Dedifferentiated amniotic fluid mesenchymal stem cell (primary cell): ENCODE measurements around the gene FARP1.

ENCODE experiments used
- DNase-seq: peaks from one replicate; pipeline ENCODE4 v3.0.0-alpha.2; 2016; ENCODE audit errors: extremely low spot score

FARP1 gene

GRCh38 chr13:98308086-98308911 is 165.4 kb downstream of the FARP1 start:
- no peak for DNase-seq

DNA sequence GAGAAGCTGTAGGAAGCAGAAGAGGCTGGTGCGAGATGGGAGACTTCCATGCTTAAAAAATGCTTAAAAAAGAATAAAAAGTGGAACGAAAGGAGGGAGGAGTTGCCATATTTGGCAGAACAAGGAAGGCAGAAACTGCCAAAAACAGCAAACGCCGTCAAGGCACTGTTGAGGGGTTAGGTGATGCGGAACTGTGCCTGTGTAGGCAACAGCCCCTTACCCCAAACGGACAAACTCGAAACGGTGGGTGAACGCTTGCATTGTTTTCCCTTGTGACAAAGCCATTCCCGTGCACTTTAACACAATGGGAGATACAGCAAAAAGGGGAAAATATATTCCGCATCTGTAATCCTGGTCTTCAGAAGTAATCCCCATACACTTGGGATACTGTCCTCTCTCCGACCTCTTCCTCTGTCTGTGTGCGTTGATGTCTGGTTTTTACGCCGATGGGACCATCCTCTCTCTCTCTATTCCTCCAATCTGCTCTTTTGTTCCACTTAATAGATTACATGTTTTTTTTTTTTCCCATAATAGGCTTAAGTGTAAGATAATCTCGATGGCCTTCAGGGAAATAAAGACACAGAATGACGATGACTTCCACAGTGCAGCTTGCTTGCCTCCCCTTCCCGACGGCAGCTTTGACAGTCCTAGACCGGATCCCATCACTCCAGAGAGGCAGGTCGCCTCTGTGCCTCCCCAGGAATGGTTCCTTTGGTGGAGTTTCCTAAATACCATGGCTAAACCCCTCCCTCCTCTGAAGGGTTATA is 166.9 kb downstream of the FARP1 start:
- DNase-seq = no peak

DNA sequence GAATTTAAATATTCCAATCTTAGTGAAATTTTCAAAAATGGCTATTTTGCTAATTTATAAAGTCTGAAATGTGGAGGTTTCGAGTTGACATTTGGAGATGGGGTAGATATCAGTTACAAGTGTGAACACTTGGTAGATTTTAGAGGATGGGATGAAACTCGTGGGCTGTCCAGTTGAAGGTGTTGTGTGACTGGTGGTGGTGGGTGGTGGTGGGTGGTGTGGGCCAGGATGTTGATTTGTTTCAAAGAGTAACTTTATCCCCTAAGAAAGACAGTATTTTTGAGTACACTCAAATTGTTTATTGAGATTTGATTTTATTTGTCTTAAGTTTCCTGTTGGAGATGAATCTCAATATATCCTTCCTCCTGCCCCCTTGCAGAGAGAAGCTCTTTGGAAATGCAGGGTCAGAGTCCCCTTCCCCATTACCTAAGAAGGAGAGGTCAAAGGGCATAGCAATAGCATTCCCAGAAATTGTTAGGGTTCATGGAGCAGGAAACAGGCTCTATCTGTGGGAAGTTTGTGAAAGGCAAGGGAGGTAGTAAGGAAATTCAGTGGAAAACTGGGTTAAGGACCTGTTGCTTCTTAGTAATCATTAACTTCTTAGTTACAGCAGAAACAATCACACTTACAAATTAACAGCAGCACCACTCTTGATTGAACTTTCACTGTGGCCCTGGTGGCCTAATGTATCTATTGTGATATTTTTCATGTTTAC is 167.7 kb downstream of the FARP1 start:
- no peak for DNase-seq

GRCh38 chr13:98311200-98311548 is 168.3 kb downstream of the FARP1 start:
- no peak for DNase-seq

DNA sequence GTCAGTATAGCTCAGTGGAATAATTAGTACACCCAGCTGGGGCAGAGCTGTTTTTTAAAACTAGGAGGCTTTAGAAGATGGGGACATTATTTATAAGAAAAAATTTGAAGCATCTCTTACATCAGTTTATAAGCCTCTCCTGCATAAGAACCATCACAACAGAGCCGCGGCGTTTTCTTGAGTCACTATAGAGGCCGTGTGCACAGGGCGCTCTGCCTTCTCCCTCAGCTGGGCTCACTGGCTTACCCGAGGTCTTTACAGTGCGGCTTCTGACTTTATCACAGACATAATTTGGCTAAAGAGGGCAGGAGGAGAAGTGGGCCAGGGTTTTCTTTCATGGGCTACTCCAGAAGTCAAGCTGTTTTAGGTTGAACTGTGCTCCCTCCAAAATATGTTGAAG is 169.7 kb downstream of the FARP1 start:
- no peak for DNase-seq

DNA sequence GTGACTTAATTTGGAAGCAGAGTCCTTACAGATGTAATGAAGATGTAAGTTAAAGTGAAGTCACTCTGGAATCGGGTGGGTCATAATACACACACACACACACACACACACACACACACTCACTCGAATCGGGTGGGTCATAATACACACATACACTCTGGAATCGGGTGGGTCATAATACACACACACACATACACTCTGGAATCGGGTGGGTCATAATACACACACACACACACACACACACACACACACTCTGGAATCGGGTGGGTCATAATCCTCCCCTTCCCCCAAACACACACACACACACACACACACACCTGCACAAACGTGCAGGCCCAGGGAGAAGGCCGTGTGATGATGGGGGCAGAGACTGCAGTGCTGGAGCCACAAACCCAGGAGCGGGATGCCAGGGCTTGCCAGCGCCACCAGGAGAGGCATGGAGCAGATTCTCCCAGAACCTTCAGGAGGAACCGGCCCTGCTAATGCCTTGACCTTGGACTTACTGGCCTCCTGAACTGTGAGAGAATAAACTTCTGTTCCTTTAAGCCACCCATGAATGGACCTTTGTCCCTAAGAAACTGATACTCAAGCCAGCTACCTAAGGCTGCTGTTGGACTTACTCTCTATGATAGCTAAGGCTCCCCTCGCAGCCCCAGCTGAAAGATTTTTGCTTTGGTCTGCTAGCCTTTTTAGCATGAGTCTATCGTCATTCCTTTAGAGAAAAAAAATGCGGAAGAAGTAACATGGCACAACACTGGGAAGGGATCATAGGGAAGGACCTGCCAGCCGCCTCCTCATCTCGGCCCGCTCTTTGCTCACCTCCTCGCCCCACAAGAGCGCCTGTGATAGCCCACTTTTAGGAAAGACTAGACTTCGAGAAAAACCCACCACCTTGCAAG is 170.4 kb downstream of the FARP1 start:
- DNase-seq = no peak

GRCh38 chr13:98313922-98314292 is 171.0 kb downstream of the FARP1 start:
- DNase-seq = no peak

DNA sequence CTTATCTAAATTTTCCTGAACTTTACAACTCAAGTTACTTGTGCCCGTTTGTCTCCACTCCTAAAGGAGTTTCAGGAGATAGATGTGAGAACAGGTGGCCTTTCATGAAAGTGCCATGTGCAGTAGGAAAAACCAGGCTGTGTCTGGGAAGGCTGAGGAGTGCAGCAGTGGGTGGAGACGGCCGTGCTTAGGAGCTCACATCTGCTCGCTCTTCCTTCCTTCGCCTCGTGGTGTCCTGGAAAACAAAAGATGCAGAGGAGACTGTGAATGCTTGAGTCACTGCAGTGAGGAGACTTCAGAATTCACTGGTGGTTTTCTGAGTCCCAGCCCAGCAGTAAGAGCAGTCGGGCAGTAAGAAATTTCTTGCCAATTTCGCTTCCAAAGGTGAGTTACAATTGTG is 172.6 kb downstream of the FARP1 start:
- DNase-seq = no peak

DNA sequence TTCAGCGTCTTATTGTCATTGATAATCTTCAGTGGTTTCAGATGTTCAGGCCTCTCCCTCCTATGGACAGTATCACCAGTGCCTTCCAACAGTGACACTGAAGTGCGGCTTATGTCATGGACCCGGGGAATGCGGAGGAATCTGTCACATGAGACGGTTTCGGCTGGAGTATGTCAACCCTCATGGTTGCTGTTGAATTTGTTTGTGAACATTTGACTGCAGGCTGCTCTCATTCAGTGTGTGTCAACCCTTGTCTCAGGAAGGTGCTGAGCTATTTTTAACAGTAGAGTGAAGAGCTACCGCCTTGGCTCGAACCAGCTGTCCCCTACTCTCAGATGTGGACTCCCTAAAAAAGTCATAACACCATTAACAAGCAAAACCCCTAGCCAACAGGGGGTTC is 173.0 kb downstream of the FARP1 start:
- no peak for DNase-seq

- DNase-seq = no peak
These were observed 174.8 kb downstream of the FARP1 start for GRCh38 chr13:98317573-98318171.

DNA sequence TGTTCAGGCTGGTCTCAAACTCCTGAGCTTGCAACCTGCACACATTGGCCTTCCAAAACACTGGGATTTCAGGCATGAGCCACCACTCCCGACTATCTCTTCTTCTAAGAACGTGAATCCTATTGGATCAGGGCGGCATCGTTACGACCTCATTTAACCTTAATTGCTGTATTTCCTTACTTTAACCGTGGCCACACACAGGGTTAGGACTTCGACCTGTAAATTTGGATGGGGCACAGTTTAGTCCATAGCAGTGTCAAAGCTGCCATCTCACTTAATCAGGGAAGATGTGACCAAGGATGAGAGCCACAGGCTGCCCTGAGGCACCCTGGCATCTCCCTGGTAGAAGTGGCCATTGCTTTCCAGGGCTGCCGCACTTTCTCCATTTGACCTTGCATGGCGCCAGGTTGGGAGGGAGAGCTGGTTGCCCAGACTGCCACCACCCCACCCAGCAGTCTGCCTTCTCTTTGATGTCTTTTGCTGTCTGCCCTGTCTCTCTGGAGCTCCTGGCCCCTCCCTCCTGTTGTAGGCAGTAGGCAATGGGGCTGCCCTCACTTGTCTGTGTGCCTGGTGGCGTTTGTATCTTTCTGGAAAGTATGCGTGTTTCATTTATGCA is 175.5 kb downstream of the FARP1 start:
- DNase-seq = no peak

DNA sequence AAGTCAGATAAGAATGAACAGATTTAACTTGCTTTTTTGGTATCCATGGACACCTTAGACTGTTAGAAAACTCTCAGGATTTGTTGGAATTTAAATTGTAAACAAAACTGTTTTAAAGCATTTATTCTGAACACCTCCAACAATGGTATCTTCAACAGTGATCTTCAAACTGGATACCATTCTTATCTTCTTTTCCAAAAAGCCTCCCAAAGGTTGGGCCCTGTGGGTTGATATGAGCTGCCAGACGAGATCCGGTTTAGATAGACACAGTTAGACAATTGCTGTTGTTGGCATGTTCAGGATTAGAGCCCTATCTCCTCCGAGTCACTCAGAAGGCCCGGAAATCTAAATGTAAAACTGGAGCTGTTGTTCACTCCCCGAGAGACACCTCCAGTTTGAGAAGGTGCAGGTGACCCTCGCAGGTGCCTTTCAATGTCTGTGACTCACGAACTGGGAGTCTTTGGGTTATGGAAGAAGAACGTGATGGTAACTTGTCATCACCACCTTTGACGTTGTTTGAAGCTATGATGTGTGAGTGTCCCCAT is 177.7 kb downstream of the FARP1 start:
- no peak for DNase-seq

DNA sequence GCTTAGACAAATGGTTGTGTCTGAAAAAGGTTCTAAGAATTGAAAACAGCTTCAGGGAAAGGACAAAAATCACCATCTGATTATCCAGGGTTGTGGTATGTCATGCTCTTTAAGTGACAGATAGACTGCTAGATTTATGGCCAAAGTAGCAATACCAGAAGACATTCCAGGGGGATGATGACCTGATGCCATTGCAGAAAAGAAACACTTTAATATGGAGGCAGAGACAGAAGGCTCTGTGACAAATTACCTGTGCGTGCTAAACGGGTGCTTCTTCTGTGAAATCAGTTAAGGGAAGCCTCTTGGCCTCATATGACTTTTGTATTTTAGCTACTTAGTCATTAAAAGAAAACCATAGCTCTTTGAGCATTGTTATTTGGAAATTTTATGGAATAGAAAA is 178.5 kb downstream of the FARP1 start:
- no peak for DNase-seq

GRCh38 chr13:98322091-98322718 is 179.3 kb downstream of the FARP1 start:
- DNase-seq = no peak

DNA sequence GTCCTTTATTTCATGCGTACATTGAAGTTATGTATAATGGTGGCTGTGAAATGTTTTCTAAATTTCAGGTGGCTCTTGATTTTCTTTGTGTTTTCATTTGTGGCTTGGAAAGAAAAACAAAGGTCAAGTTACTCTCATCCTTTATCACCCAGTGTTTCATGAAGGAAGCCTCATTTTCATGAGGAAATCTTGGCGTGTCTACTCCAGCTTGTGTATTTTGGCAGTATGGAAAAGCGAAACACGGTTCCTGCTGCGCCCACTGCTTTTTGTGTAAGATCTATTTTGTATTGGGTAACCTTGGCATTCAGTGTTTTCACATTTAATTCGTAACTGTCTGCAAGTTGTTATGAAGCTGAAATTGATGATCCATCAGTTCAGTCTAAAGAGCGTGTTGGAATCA is 181.2 kb downstream of the FARP1 start:
- DNase-seq = no peak

GRCh38 chr13:98325724-98326123 is 182.8 kb downstream of the FARP1 start:
- no peak for DNase-seq

DNA sequence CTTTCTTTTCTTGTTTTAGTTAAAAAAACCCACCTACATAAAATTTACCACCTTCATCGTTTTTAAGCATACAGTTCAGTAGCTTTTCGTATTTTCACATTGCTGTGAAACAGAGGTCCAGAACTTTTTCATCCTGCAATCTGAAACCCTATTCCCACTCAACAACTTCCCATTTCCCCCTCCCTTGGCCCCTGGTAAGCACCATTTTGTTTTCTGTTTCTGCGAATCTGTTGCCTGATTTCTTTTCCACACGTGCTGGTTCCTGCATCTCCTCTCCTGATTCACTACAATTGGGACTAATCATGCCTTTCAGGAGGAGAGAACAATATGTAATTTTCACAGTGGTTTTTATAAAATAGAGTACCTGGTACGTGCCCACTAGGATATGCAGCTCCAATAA is 183.4 kb downstream of the FARP1 start:
- no peak for DNase-seq

GRCh38 chr13:98327371-98328270 is 184.7 kb downstream of the FARP1 start:
- peak; percentile 58 for DNase-seq

- no peak for DNase-seq
These were observed 185.6 kb downstream of the FARP1 start for GRCh38 chr13:98328511-98328910.
